Panc1 (cell line): Measurements from ENCODE around the gene XIST. TPM values are rescaled to one million over a fixed set of nuclear protein-coding genes. Genes with fewer than 3 reads are reported as not detected.
A peak's percentile ranks its signal among the peaks of the same experiment; 100 is the strongest.

Source experiments
- ATAC-seq: fragments of 200-7000 bp; cut with Tn5 transposase; 2 replicates; pipeline ENCODE4 v1.9.1; 2020; ENCODE audit warnings: mild to moderate bottlenecking, moderate library complexity
- BruUV-seq: library from RNA; stranded (reverse); fragments of 400-500 nt; replicated peaks from 2 replicates; lab custom pipeline; 2021; lab: Mats Ljungman, UMichigan
- CTCF ChIA-PET: fragments of 300-600 bp; sonication (Branson Sonifier 250); formaldehyde crosslinking; loops from one replicate; lab custom pipeline; 2022; ENCODE audit warnings: antibody characterized with exemption; lab: Charles Lee
- POLR2A ChIA-PET: fragments of 300-600 bp; sonication (Branson Sonifier 250); formaldehyde crosslinking; loops from one replicate; lab custom pipeline; 2022; ENCODE audit warnings: antibody characterized with exemption; lab: Charles Lee
- DNase-seq: peaks from one replicate; pipeline ENCODE4 v3.0.0-alpha.2; 2010; ENCODE audit warnings: low read depth, low spot score
- H3K27ac ChIP-seq: 2 replicates; pipeline ENCODE4 v1.5.1; 2011; ENCODE audit warnings: mild to moderate bottlenecking, low read length, inconsistent platforms
- H3K27me3 ChIP-seq: fragments of 200-500 bp; sonication (Bioruptor generic); 2 replicates; pipeline ENCODE4 v1.6.0; 2014; ENCODE audit warnings: low read length, inconsistent platforms; ENCODE audit not compliant: control insufficient read depth, insufficient read depth
- H3K36me3 ChIP-seq: fragments of 200-500 bp; sonication (Bioruptor generic); 2 replicates; pipeline ENCODE4 v1.5.1; 2014; ENCODE audit warnings: inconsistent platforms, mild to moderate bottlenecking, low read length, moderate library complexity; ENCODE audit not compliant: control insufficient read depth, insufficient read depth
- H3K4me1 ChIP-seq: 2 replicates; pipeline ENCODE4 v1.5.1; 2011; ENCODE audit warnings: inconsistent platforms, mild to moderate bottlenecking, low read length, moderate library complexity; ENCODE audit not compliant: control insufficient read depth, insufficient read depth
- H3K4me3 ChIP-seq, 2 experiments: 2 replicates each; pipeline ENCODE4 v1.5.1; 2011 to 2012; ENCODE audit warnings: low read depth in 2 of 2, low read length in 2 of 2, mild to moderate bottlenecking in 2 of 2, inconsistent platforms in 1 of 2, moderate library complexity in 1 of 2
- H3K9me3 ChIP-seq: fragments of 200-500 bp; sonication (Bioruptor generic); 2 replicates; pipeline ENCODE4 v1.5.1; 2014; ENCODE audit warnings: low read depth, mild to moderate bottlenecking, inconsistent platforms, low read length, moderate library complexity; ENCODE audit not compliant: control insufficient read depth, insufficient read depth
- CTCF ChIP-seq: fragments of 450-650 bp; IDR thresholded peaks from 2 replicates; pipeline ENCODE4 v1.5.1; 2017; ENCODE audit warnings: mild to moderate bottlenecking
- POLR2AphosphoS5 ChIP-seq: IDR thresholded peaks from 2 replicates; pipeline ENCODE4 v1.6.1; 2012; ENCODE audit warnings: mild to moderate bottlenecking, low read depth, low read length, moderate library complexity
- REST ChIP-seq, 2 experiments: IDR thresholded peaks; 2 replicates each; pipeline ENCODE4 v1.6.1; 2011 to 2012; ENCODE audit warnings: low read depth in 2 of 2, control low read depth in 1 of 2, low read length in 1 of 2, mild to moderate bottlenecking in 1 of 2, moderate library complexity in 1 of 2; ENCODE audit not compliant: insufficient read depth in 1 of 2
- SIN3A ChIP-seq: IDR thresholded peaks from 2 replicates; pipeline ENCODE4 v1.6.1; 2012; ENCODE audit warnings: low read depth, mild to moderate bottlenecking, low read length, moderate library complexity, borderline replicate concordance; ENCODE audit not compliant: insufficient read depth
- TCF7L2 ChIP-seq: IDR thresholded peaks from 2 replicates; pipeline ENCODE4 v1.6.1; 2011; ENCODE audit warnings: mild to moderate bottlenecking, low read depth, low read length, inconsistent platforms
- in situ Hi-C: cut with HindIII; loops from 2 replicates; pipeline ENCODE4 v1.10.0; 2016; ENCODE audit warnings: low sequenced_read_pairs, low pct_unique_long_range_greater_than_20kb
- intact Hi-C: fragments of 100-400 bp; cut with micrococcal nuclease; formaldehyde crosslinking; loops from one replicate; pipeline ENCODE4 v1.10.0; 2022; ENCODE audit not compliant: unreplicated experiment
- total RNA-seq: library from RNA; stranded (reverse); gene quantifications from one replicate; pipeline ENCODE4 v1.2.1, GENCODE V29; 2021; ENCODE audit not compliant: unreplicated experiment

The XIST gene
- total RNA-seq, 1 experiment from 2014 or later = 0.64 TPM

- no TSS peak for BruUV-seq
- intact Hi-C loops = no loop called here
These were observed 25.2 kb upstream of the XIST start for GRCh38 chrX:73877687-73878086.

DNA sequence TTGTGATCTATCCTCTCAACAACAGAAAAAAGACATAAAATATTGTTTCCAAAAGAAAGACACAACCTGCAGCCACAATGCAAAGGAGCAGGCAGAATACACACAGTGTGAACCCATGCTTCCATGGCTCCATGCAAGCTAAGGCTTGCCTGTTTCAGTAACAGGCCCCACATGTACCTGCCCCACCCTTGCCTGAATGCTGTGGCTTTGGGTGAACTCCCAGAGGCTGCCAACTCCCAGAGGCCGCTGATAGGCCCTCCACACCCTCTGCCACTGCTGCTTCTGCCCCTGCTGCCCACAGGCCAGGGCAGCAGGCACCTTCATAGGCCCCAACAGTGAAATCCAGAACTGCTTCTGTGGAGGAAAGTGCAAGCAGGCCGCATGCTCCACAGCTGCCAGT, 24.4 kb upstream of the XIST start:
- in situ Hi-C loops (no loop called here), intact Hi-C loops (no loop called here)
- no peak overlapping the region for H3K4me3 ChIP-seq
- H3K27ac ChIP-seq = no peak overlapping the region
- ChIA-PET CTCF (no interaction called here), POLR2A (no interaction called here)
- no peaks in the 10 kb centered on the region for H3K27me3 ChIP-seq
- no peaks in the 10 kb centered on the region for H3K36me3 ChIP-seq
- ATAC-seq (peak; percentile 30; the same call in 1 of the 2 replicates), DNase-seq (no peak)
- no peaks in the 10 kb centered on the region; the same call in 1 of the 2 replicates for H3K9me3 ChIP-seq
- no peaks in the 10 kb centered on the region for H3K4me1 ChIP-seq
- no TSS peak for BruUV-seq
- TF ChIP-seq POLR2AphosphoS5 (no peak), TCF7L2 (no peak), REST (IDR thresholded peaks at IDR 0.05; ENCODE audit: insufficient read depth in 1 of 2, low read depth in 2 of 2, low read length in 1 of 2) (no peak), CTCF (no peak), SIN3A (no peak)

More at GRCh38 chrX:73877687-73878086, 25.2 kb upstream of the XIST start:
- Histone ChIP-seq H3K9me3 (no peaks in the 10 kb centered on the region; the same call in 1 of the 2 replicates), H3K4me1 (no peaks in the 10 kb centered on the region), H3K27ac (no peak overlapping the region), H3K27me3 (no peaks in the 10 kb centered on the region), H3K36me3 (no peaks in the 10 kb centered on the region), H3K4me3 (no peak overlapping the region)
- CTCF ChIA-PET = no interaction called here
- no peak for DNase-seq
- in situ Hi-C loops = no loop called here
- no peak for ATAC-seq
- TF ChIP-seq TCF7L2 (no peak), CTCF (no peak), SIN3A (no peak), REST (IDR thresholded peaks at IDR 0.05; ENCODE audit: insufficient read depth in 1 of 2, low read depth in 2 of 2, low read length in 1 of 2) (no peak), POLR2AphosphoS5 (no peak)
- POLR2A ChIA-PET = no interaction called here
